Measurements from ENCODE around the gene DECR2. TPM values are rescaled to one million over a fixed set of nuclear protein-coding genes. Genes with fewer than 3 reads are reported as not detected.

DECR2 gene
- total RNA-seq, 2 experiments from 2014 or later = 8.0 to 14.4 TPM

- no peak overlapping the region for H3K4me2 ChIP-seq (ENCODE audit: low read length)
- H3K27ac ChIP-seq (ENCODE audit: low read depth, low read length, poor library complexity, severe bottlenecking) = no peak overlapping the region
- H2AFZ ChIP-seq (ENCODE audit: low read length) = no peak overlapping the region
- POLR2A ChIA-PET = no interaction called here
- TF ChIP-seq CTCF (conservative IDR thresholded peaks at IDR 0.05; ENCODE audit: low read length) (no peak), EZH2phosphoT487 (IDR thresholded peaks at IDR 0.05; ENCODE audit: borderline replicate concordance, low read depth, low read length) (no peak)
- no peaks in the 10 kb centered on the region for H4K20me1 ChIP-seq (ENCODE audit: insufficient read depth, low read length)
- intact Hi-C loops (cut with micrococcal nuclease; ENCODE audit: unreplicated experiment) = no loop called here
- peaks cover 12% of the 10 kb centered on the region for H3K4me1 ChIP-seq (ENCODE audit: insufficient read depth, low read length, poor library complexity, severe bottlenecking)
- no peaks in the 10 kb centered on the region for H3K9me2 ChIP-seq (ENCODE audit: insufficient read depth, low read length)
- BruUV-seq (replicated peaks) = no TSS peak
- peaks cover 44% of the 10 kb centered on the region for H3K36me3 ChIP-seq (ENCODE audit: insufficient read depth, low read length)
- no peak overlapping the region for H3K4me3 ChIP-seq (ENCODE audit: low read depth, low read length, poor library complexity, severe bottlenecking)
- H3K9me3 ChIP-seq (ENCODE audit: low read length) = no peaks in the 10 kb centered on the region
- CTCF ChIA-PET (ENCODE audit: unreplicated experiment) = no interaction called here
- no peak for DNase-seq (ENCODE audit: low spot score)
- H3K79me2 ChIP-seq (ENCODE audit: insufficient read depth, low read depth, low read length) = no peaks in the 10 kb centered on the region
These were observed 33.1 kb upstream of the DECR2 start for GRCh38 chr16:368388-369158.

GRCh38 chr16:369275-369865, 32.3 kb upstream of the DECR2 start:
- POLR2A ChIA-PET = no interaction called here

More at GRCh38 chr16:369275-369865, 32.3 kb upstream of the DECR2 start:
- no TSS peak for BruUV-seq (replicated peaks)
- Histone ChIP-seq H3K4me3 (ENCODE audit: low read depth, low read length, poor library complexity, severe bottlenecking) (peak overlapping the region; percentile 51), H3K27ac (ENCODE audit: low read depth, low read length, poor library complexity, severe bottlenecking) (no peak overlapping the region), H3K36me3 (ENCODE audit: insufficient read depth, low read length) (peaks cover 49% of the 10 kb centered on the region), H3K4me2 (ENCODE audit: low read length) (peak overlapping the region; percentile 50; the same call in 1 of the 2 replicates), H2AFZ (ENCODE audit: low read length) (no peak overlapping the region), H3K4me1 (ENCODE audit: insufficient read depth, low read length, poor library complexity, severe bottlenecking) (peaks cover 12% of the 10 kb centered on the region), H3K9me2 (ENCODE audit: insufficient read depth, low read length) (no peaks in the 10 kb centered on the region), H3K9me3 (ENCODE audit: low read length) (no peaks in the 10 kb centered on the region), H4K20me1 (ENCODE audit: insufficient read depth, low read length) (no peaks in the 10 kb centered on the region), H3K79me2 (ENCODE audit: insufficient read depth, low read depth, low read length) (no peaks in the 10 kb centered on the region)
- intact Hi-C loops (cut with micrococcal nuclease; ENCODE audit: unreplicated experiment) = no loop called here
- CTCF ChIA-PET (ENCODE audit: unreplicated experiment) = no interaction called here
- TF ChIP-seq EZH2phosphoT487 (IDR thresholded peaks at IDR 0.05; ENCODE audit: borderline replicate concordance, low read depth, low read length) (no peak), CTCF (conservative IDR thresholded peaks at IDR 0.05; ENCODE audit: low read length) (no peak)
- DNase-seq (ENCODE audit: low spot score) = no peak

Measured in OCI-LY7 (cell line).